PC-9 (cell line): ENCODE measurements around the gene CAMKV. TPM values are rescaled to one million over a fixed set of nuclear protein-coding genes. Genes with fewer than 3 reads are reported as not detected.
A peak's percentile ranks its signal among the peaks of the same experiment; 100 is the strongest.

Experiments
- BruUV-seq: library from RNA; stranded (reverse); fragments of 400-500 nt; replicated peaks from 2 replicates; lab custom pipeline; 2021; lab: Mats Ljungman, UMichigan
- CTCF ChIA-PET: fragments of 300-600 bp; sonication (Branson Sonifier 250); formaldehyde crosslinking; loops from one replicate; lab custom pipeline; 2022; ENCODE audit warnings: antibody characterized with exemption; lab: Charles Lee
- POLR2A ChIA-PET: fragments of 300-600 bp; sonication (Branson Sonifier 250); formaldehyde crosslinking; loops from one replicate; lab custom pipeline; 2022; ENCODE audit warnings: antibody characterized with exemption; ENCODE audit not compliant: unreplicated experiment; lab: Charles Lee
- DNase-seq, 2 experiments: peaks; one replicate each; pipeline versions ENCODE4 v3.0.0 to v3.0.0-alpha.2; 2015 to 2022; ENCODE audit warnings: mixed read lengths in 1 of 2
- H2AFZ ChIP-seq: fragments of 200-600 bp; sonication (generic); 2 replicates; pipeline ENCODE4 v1.8.1; 2017; ENCODE audit warnings: antibody characterized with exemption
- H3F3A ChIP-seq: fragments of 200-600 bp; sonication (generic); 2 replicates; pipeline ENCODE4 v1.8.1; 2017; ENCODE audit warnings: antibody characterized with exemption, mild to moderate bottlenecking, low read depth; ENCODE audit not compliant: insufficient read depth
- H3K27ac ChIP-seq: fragments of 200-600 bp; sonication (generic); 2 replicates; pipeline ENCODE4 v1.6.1; 2016; ENCODE audit warnings: mixed run types
- H3K27me3 ChIP-seq: fragments of 200-600 bp; sonication (generic); 2 replicates; pipeline ENCODE4 v1.6.1; 2016; ENCODE audit warnings: low read depth, mixed run types; ENCODE audit not compliant: insufficient read depth
- H3K36me3 ChIP-seq: fragments of 200-600 bp; sonication (generic); 2 replicates; pipeline ENCODE4 v1.6.1; 2016; ENCODE audit warnings: low read depth, mixed run types
- H3K4me1 ChIP-seq: fragments of 200-600 bp; sonication (generic); replicated peaks from 2 replicates; pipeline ENCODE4 v1.6.1; 2016; ENCODE audit warnings: mixed run types; ENCODE audit not compliant: insufficient read depth
- H3K4me2 ChIP-seq: fragments of 200-600 bp; sonication (generic); 2 replicates; pipeline ENCODE4 v1.6.1; 2017; ENCODE audit warnings: mixed run types
- H3K4me3 ChIP-seq: fragments of 200-600 bp; sonication (generic); 2 replicates; pipeline ENCODE4 v1.6.1; 2016; ENCODE audit warnings: mixed run types
- H3K79me2 ChIP-seq: fragments of 200-600 bp; sonication (generic); 2 replicates; pipeline ENCODE4 v1.6.1; 2017; ENCODE audit warnings: low read depth, mixed run types
- H3K9me2 ChIP-seq: fragments of 200-600 bp; sonication (generic); 2 replicates; pipeline ENCODE4 v1.8.1; 2017; ENCODE audit warnings: mild to moderate bottlenecking; ENCODE audit not compliant: insufficient read depth
- H3K9me3 ChIP-seq: fragments of 200-600 bp; sonication (generic); 2 replicates; pipeline ENCODE4 v1.8.1; 2016; ENCODE audit warnings: low read depth; ENCODE audit not compliant: insufficient read depth
- H4K20me1 ChIP-seq: fragments of 200-600 bp; sonication (generic); 2 replicates; pipeline ENCODE4 v1.8.1; 2017; ENCODE audit not compliant: insufficient read depth
- CTCF ChIP-seq: fragments of 200-600 bp; sonication (generic); conservative IDR thresholded peaks from 2 replicates; pipeline ENCODE4 v1.6.1; 2017; ENCODE audit warnings: mixed run types, antibody characterized with exemption, mild to moderate bottlenecking, moderate library complexity
- EZH2 ChIP-seq: fragments of 200-600 bp; sonication (generic); IDR thresholded peaks from 2 replicates; pipeline ENCODE4 v1.8.0; 2017; ENCODE audit warnings: antibody characterized with exemption, low read depth
- intact Hi-C: fragments of 100-400 bp; cut with micrococcal nuclease; formaldehyde crosslinking; loops from one replicate; pipeline ENCODE4 v1.10.0; 2022; ENCODE audit not compliant: unreplicated experiment
- total RNA-seq: library from RNA; stranded (reverse); gene quantifications from 2 replicates; pipeline ENCODE4 v1.2.3, GENCODE V29; 2021

CAMKV gene
- total RNA-seq, 1 experiment from 2014 or later = not detected

GRCh38 chr3:49900491-49901153 is 30.9 kb upstream of the CAMKV start:
- intact Hi-C loops = loop anchor here (1.0 to 5.0 kb wide), 2 partner anchors 29 to 113 kb away; partner anchors contain the start of genes IP6K1 and MON1A
- Histone ChIP-seq H3K4me1 (peaks cover 37% of the 10 kb centered on the region), H2AFZ (no peak overlapping the region), H3K4me2 (peak overlapping the region; percentile 97), H3K27me3 (no peaks in the 10 kb centered on the region), H3K4me3 (peak overlapping the region; percentile 87), H3K9me2 (no peaks in the 10 kb centered on the region), H3K27ac (peak overlapping the region; percentile 95), H3K9me3 (no peaks in the 10 kb centered on the region), H3F3A (peaks cover 37% of the 10 kb centered on the region), H4K20me1 (peaks cover 3% of the 10 kb centered on the region), H3K36me3 (peaks cover 17% of the 10 kb centered on the region; the same call in 1 of the 2 replicates), H3K79me2 (peaks cover 61% of the 10 kb centered on the region)
- BruUV-seq = no TSS peak
- ChIA-PET POLR2A (interaction anchor here (0.5 to 1.4 kb wide), 12 partner anchors 17 to 299 kb away, joined by 3 to 15 read pairs (median 4); partner anchors contain the start of genes INKA1, MON1A and UBA7), CTCF (interaction anchor here (0.6 to 1.0 kb wide), 3 partner anchors 22 to 913 kb away, joined by 4 to 9 read pairs (median 8); partner anchors contain the start of gene INKA1)
- no peak for TF ChIP-seq EZH2
- no peak for TF ChIP-seq CTCF
- DNase-seq = peak; percentile 95 to 98

- peak overlapping the region; percentile 95 for H3K27ac ChIP-seq
- no peaks in the 10 kb centered on the region for H3K27me3 ChIP-seq
- H3K4me2 ChIP-seq = peak overlapping the region; percentile 97
- H2AFZ ChIP-seq = no peak overlapping the region
- H3K36me3 ChIP-seq = peaks cover 17% of the 10 kb centered on the region; the same call in 1 of the 2 replicates
- peaks cover 29% of the 10 kb centered on the region for H3K4me1 ChIP-seq
- intact Hi-C loops = loop anchor here (1.0 to 5.0 kb wide), 2 partner anchors 29 to 113 kb away; partner anchors contain the start of genes IP6K1 and MON1A
- no peaks in the 10 kb centered on the region for H3K9me2 ChIP-seq
- ChIA-PET POLR2A (interaction anchor here (0.6 to 1.4 kb wide), 3 partner anchors 16 to 95 kb away, joined by 13 to 15 read pairs (median 14); no protein-coding TSS in a partner anchor), CTCF (interaction anchor here (0.6 to 1.0 kb wide), 3 partner anchors 23 to 912 kb away, joined by 3 to 8 read pairs (median 4); partner anchors contain the start of gene INKA1)
- no peak for TF ChIP-seq EZH2
- TF ChIP-seq CTCF = no peak; the same call in 1 of the 2 replicates
- peaks cover 55% of the 10 kb centered on the region for H3K79me2 ChIP-seq
- peak overlapping the region; percentile 61 for H3K4me3 ChIP-seq
- no peaks in the 10 kb centered on the region for H3K9me3 ChIP-seq
- no peak for DNase-seq
- H3F3A ChIP-seq = peaks cover 30% of the 10 kb centered on the region
- TSS peak; percentile 20 for BruUV-seq
- peaks cover 3% of the 10 kb centered on the region for H4K20me1 ChIP-seq
Observed at GRCh38 chr3:49899815-49900214, 30.1 kb upstream of the CAMKV start.

GRCh38 chr3:49898991-49899390 is 29.3 kb upstream of the CAMKV start:
- ChIA-PET POLR2A (no interaction called here), CTCF (interaction anchor here (0.6 to 0.7 kb wide), 2 partner anchors 22 to 141 kb away, joined by 3 to 4 read pairs; no protein-coding TSS in a partner anchor)
- Histone ChIP-seq H3K79me2 (peaks cover 50% of the 10 kb centered on the region), H2AFZ (no peak overlapping the region), H3K27ac (no peak overlapping the region), H3K27me3 (no peaks in the 10 kb centered on the region), H3K4me3 (no peak overlapping the region; the same call in 1 of the 2 replicates), H3F3A (peaks cover 23% of the 10 kb centered on the region), H3K4me2 (peak overlapping the region; percentile 97), H3K4me1 (peaks cover 20% of the 10 kb centered on the region), H3K36me3 (peaks cover 17% of the 10 kb centered on the region; the same call in 1 of the 2 replicates), H4K20me1 (peaks cover 3% of the 10 kb centered on the region), H3K9me3 (no peaks in the 10 kb centered on the region), H3K9me2 (no peaks in the 10 kb centered on the region)
- intact Hi-C loops = no loop called here
- DNase-seq = no peak
- no peak for TF ChIP-seq EZH2
- no peak for TF ChIP-seq CTCF
- no TSS peak for BruUV-seq
